NOMO-1 treated with dmso at 0.1 percent for 144 hours (cell line): ENCODE measurements around the gene MFAP1.
"Not testable (repeated sequence)": the region's sequence is repeated elsewhere in the genome, so short reads cannot be mapped to it uniquely, and the experiment has no call there.

Experiments
- DNase-seq: peaks from one replicate; lab custom pipeline; 2025; ENCODE audit not compliant: unreplicated experiment; lab: John Stamatoyannopoulos, UW

The MFAP1 gene

DNA sequence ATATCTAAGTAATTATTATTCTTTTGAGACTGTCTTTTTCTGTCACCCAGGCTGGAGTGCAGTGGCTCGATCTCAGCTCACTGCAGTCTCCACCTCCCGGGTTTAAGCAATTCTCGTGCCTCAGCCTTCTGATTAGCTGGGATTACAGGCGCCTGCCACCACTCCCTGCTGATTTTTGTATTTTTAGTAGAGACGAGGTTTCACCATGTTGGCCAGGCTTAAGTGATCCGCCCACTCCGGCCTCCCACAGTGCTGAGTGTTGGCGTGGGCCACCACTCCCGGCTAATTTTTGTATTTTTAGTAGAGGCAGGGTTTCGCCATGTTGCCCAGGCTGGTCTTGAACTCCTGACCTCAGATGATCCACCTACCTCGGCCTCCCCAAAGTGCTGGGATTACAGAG, 815 bp upstream of the MFAP1 start:
- not testable (repeated sequence) for DNase-seq

DNA sequence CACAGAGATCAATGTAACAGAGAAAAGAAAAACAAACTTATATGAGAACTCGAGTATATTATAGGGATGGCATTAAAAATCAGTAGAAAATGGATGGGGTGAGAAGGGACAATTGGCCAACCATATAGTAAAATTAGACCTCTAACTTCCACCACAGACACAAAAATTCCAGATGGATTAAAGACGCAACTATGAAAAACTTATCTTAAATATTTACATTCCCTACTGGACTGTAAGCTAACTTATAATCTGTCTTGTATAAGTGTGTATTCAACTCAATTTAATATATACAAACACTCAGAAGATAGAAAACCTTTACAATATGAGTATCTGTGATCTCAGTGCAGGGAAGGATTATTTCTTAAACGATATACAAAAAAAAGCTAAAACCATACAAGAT, 3.0 kb downstream of the MFAP1 start:
- no peak for DNase-seq

DNA sequence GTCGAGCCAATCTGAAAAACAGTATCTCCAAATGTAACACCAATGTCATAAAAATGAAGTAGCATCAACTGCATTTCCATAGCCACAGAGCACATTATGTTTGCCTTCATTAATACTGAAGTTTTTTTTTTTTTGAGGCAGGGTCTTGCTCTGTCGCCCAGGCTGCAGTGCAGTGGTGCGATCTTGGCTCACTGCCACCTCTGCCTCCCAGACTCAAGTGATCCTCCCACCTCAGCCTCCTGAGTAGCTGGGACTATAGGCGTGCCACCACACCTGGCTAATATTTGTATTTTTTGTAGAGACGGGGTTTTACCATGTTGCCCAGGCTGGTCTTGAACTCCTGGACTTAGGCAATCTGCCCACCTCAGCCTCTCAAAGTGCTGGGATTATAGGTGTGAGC, 9.4 kb downstream of the MFAP1 start:
- DNase-seq = not testable (repeated sequence)

DNA sequence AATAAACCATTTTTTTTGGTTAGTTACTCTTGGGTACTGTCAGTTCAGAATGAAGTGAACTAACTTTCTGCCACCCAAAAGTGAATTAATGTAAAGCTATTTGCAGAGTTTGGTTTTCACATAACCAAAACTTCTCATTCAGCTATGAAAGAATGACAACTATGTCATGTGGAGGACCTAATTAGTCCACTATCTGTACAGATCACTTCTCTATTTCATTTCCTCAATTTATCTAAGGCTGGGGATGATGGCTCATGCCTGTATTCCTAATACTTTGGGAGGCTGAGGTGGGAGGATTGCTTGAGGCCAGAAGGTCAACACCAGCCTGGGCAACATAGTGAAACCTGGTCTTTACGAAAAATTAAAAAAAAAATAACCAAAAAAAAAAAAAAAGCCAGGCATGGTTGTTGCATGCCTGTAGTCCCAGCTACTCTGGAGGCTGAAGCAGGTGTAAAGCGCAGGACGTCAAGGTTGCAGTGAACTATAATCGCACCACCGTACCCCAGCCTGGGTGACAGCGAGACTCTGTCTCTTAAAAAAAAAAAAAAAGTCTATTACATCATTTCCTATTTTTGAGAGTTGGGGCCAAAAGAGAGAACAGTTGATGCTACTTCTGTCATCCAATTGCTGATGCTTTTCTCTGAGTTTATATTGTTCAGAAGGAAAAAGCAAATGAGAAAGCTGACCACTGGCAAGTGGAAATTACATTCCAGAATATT, 15.4 kb downstream of the MFAP1 start:
- DNase-seq = peak; percentile 40

DNA sequence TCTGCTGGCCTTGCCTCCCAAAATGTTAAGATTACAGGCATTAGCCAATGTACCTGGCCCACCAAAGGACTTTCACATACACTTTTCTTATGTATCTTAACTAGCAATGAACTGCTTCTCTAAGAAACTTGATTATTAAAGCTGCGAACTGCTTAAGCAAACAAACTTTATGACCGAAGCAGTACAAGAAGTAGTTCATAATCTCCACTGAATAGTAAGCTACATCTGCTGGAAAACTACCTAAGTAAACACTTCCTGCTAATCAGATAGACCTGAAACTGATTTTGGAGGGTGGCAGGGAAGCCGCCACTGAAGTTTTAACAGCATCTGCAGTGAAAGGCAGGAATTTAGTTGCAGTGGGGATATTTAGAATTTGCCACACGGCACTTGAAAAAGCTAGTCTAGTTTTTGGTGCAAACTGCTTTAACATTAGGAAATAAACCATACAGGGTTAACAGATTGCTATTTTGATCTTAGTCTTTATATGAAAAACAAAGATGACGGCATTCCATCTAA, 16.0 kb downstream of the MFAP1 start:
- DNase-seq = no peak

DNA sequence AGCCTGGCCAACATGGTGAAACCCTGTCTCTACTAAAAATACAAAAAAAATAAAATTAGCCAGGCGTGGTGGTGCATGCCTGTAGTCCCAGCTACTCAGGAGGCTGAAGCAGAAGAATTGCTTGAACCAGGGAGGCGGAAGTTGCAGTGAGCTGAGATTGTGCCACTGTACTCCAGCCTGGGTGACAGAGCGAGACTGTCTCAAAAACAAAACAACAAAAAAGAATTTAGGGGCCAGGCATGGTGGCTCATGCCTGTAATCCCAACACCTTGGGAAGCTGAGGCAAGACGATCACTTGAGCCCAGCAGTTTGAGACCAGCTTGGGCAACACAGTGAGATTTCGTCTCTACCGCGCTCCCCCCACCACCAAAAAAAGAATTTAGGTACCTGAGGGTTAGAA, 21.8 kb downstream of the MFAP1 start:
- not testable (repeated sequence) for DNase-seq

DNA sequence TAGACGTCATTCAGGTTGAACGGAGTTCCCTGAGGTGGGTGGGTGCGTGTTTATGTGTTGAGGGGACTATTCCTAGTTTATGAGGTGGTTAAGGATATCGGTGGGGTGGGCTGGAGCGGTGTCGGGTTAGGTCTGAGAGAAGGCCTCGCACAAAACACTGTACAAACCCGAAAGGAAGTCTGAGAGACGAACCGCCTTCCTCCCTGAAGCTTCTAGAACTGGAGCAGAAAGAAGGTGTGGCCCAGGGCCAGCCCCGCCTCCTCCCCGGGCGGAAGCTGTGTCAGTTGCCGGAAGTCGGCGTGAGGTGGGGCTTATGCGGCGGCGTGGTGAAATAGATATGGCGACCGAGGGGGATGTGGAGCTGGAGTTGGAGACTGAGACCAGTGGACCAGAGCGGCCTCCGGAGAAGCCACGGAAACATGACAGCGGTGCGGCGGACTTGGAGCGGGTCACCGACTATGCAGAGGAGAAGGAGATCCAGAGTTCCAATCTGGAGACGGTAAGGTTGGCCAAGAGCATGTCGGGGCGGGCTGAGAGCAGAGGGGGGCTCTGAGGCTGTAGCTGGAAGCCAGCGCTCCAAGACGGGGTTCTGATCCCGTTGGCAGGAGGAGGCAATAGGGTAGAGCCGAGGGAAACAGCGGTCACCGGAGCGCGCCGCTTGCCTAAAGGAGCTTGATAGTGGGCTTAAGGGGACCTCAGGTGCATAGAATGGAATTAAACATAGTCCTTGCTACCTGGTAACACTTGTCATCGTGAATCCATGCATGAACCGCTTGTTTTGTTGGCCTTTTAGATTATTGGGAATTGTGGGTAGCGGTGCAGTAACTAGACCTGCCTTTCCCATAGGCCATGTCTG, 24.0 kb downstream of the MFAP1 start, which contains the start of gene HYPK:
TSS of gene HYPK (plus strand) at position 314 of the 856 bp plus-strand sequence. CDS start at position 338, 24 bp downstream.
- peak; percentile 90 for DNase-seq

DNA sequence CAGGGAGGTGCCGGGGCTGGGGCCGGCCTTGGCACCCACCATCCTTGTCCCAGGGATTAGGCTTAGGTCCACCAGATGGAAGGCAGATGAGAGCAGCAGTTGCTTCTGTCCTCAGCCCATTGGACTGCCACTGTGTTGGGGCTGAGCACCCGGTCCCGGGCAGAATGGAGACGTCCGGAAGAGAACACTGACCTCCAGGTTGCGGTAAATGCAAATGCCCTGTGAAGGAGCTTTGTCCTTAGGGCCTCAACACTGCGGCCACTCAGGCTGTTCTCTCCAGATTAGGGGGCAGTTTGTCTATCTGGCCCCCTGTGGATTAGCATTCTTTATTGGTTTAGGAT, 24.6 kb downstream of the MFAP1 start, which contains the start of gene SERINC4:
TSS of gene SERINC4 (minus strand) at position 276 of the 341 bp plus-strand sequence. CDS start at position 42, 234 bp downstream.
- no peak for DNase-seq

DNA sequence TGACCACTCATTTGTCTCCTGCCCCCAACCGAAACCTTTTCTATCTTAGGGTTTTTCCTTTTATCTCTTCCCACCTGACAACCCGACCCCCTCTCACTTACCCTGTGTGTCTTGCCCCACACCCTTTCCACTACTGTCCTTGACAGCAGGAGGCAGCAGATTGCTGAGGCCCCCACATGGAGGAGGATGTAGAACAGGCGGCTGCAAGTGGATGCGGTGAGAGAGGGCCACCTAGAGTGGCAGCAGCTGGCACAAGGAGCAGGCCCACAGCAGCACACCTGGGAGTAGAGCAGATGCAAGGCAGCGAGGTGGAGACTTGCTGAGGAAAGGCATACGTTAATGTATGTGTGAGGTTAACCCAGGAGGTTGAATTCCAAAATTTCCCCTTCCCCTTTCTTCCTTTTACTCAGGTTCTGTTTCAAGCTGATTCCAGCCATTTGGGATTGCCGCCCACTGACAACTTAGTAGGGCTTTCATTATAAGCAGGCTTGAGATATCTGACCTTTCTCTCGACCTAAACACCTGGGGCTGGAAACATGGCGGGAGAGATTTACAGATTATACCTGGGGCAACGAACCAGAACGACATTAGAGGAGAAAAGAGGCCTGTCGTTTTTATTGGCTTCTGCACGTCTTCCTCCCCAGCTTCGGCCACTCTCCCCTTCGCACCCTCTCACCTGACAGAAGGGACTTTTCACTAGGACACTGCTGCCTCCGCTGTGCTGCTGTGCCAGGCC, 25.1 kb downstream of the MFAP1 start:
- DNase-seq = no peak

DNA sequence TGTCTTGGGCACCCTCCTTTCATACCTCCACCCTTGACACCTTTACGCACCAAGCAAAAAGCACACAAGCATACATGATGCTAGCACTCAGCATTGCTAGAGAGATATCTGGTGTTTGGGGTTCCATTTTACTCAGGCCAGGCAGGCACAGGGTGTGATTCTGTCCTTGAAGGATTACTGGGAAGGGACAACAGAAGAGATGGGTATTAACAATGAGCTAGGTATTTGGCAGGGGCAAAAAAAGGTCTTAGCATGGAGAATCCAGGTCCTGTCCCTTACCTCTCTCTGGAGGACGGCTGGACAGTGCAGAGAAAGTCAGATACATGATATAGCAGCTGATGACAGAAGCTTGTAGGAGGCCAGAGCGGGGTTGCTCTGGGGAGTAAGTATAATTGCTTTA, 27.9 kb downstream of the MFAP1 start:
- no peak for DNase-seq

DNA sequence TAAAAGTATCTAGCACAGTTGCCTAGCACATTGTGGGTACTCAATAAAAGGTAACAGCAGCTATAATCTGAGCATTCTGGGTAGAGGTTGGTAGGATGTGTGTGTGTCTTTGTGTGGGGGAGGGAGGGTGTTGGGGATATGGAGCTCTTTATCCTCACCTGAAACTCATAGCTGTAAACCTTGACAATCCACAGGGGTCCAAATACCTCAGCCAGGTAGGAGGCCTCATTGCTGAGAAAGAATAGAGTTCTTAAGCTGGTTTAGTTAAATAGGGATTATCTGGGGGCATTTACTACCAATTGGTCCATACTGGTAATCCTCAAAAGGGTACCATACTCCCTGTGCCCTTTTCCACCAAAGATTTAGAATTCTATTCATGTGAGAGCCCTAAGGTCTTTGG, 28.5 kb downstream of the MFAP1 start:
- DNase-seq = no peak

DNA sequence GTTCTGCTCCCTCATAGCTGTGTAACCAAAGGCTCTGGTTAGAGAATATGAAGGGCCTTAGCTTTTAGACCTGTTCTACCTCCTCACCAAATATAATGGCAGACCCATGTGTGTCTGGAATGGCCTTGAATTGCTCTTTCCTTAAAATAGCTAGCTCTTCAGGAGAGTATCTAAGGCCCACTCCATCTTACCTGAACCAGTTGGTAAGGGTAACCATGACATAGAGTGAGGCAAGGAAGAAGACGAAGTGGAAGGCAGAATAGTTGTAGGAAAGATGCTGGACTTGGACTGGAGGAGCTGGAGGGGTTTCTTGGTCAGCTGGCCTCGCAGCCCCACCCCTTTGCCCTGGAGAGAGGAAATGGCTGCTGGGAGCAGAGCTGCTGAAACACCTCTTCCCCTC, 29.3 kb downstream of the MFAP1 start:
- no peak for DNase-seq

DNA sequence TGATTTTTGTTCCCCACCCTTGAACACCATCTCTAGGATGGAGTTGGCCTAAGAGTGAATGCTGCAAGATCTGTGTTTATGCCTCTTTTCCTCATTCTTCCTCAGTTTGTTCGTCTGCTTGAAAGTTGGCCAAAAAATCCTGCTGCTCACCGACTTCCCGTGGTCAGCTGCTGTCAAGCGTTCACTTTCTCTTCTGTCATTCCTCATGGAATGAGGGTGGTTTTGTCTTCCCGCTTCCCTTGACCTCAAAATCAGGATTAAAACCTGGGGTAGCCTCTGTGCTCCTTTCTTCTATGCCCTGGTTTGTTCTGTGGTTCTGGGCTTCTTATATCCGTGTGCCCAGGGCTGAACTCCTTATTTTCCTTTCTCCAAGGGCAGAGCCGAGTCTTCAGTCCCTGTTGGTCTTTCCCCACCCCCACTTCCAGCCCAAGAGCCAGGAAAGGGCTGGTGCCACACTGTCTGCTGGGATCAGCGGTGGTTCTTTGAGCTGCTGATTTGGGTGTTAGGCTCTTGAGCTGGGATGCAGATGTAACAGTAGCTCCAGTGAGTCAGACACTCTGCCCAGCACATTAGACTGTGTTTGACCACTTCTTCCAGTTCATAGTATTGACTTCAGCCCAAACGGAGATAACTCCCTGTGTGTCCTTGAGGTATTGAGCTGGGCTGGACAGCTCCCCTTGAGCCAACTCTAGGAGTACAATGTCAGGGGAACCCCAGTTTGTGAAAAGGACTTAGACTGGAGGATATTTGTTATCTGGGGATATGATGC, 30.0 kb downstream of the MFAP1 start:
- no peak for DNase-seq

DNA sequence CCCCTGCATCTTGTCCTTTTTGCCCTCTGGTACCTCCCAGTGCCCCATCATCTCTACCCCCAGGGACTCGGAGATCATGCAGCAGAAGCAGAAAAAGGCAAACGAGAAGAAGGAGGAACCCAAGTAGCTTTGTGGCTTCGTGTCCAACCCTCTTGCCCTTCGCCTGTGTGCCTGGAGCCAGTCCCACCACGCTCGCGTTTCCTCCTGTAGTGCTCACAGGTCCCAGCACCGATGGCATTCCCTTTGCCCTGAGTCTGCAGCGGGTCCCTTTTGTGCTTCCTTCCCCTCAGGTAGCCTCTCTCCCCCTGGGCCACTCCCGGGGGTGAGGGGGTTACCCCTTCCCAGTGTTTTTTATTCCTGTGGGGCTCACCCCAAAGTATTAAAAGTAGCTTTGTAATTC, 30.8 kb downstream of the MFAP1 start:
- no peak for DNase-seq

DNA sequence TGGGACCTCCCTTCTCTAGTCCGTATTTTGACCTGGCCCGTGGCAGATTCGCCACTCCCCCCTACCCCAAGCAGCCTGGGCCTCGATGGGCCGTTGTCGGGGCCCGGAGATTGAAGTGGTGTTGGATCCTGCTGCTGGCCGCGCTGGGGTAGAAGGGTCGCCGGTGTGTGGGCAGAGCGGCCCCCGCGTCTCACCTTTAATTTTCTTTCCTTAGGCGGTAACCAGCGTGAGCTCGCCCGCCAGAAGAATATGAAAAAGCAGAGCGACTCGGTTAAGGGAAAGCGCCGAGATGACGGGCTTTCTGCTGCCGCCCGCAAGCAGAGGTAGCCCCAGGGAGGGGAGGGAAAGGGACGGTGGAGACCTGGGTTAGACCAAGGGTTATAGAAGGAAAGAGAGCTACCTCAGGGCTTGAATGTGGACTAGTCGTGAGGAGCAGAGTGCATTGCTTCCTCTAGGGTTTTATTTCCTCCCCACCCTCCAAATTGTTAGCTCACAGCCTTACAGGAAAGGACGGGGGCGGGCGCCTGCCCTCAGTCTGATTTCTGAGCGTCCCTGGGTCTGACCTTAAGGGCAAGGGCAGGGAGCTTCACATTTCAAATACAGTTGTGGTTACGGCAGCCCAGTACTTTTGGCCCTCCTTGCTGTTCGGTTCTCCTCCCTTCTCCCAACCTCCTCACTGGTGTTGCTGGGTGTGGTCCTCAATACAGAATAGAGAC, 31.6 kb downstream of the MFAP1 start:
- DNase-seq = no peak

DNA sequence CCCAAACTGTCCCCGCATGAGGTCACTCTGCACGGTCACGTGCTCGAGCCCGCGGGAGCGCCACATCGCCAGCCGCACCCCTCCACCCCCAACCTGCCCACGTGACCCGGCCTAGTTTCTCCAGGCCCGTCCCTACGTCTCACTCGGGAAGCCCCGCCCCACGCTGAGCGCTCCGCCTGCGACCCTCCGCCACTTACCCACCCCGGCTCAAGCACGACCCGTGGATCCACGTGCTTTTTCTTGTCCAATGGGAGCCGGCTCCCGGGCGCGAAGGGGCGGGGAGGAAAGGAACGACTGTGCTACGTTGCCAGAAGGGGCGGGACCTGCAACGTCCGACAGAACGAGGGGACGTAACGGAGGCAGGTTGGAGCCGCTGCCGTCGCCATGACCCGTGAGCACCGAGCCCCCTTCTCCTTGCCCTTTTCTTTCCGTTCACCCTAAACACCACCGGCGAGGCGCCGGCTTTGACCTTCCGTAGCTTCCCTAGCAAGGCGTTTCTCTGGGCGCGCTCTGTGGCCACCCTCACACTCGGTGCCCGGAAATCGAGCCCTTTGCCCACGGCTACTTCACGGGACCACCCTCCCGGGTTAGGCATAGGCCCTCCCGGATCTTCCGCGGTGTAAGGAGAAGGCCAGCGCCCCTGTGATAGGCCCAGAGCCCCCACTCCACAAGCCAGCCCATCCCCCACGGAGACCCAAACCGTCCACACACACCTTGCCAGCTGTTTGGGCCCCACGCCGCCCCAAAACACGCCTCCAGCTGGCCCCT, 32.3 kb downstream of the MFAP1 start, which contains the start of gene SERF2:
TSS of gene SERF2 (plus strand) at position 328 of the 768 bp plus-strand sequence. CDS start at position 385, 57 bp downstream.
- peak; percentile 99 for DNase-seq

DNA sequence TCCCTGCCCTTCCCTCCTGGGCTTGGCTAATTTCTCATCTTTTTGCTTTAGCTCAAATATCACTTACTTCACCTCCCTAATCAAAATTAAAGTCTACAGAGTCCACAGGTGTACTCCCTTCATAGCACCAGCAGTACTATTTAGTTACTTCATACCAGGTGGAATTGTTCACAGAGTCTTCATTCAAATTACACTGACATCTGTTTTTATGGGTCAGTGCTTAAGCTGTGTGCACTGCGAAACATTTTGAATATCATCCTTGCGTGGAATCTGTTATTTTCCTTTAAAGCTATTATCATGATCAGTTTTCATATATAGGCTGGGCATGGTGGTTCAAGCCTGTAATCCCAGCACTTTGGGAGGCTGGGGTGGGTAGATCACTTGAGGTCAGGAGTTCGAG, 35.1 kb downstream of the MFAP1 start:
- no peak for DNase-seq

DNA sequence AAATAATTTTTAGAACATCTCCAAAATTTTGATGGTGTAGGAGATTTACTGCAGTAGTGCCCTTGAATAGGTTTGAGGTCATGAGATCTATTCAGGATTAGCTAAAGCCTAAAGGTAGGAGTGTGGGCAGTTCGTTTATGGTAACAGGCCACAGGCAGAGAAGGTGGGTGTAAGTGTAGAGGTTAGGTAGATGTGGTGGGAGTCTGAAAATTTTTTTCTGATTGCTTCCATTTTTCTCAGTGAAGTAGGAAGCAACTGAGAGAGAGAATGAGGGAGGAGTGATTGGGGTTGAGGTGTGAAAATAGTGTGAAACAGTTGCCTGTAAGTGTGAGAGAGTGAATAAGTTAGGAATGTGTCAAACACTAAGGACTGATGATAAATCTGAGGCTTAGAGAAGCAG, 45.5 kb downstream of the MFAP1 start:
- DNase-seq = no peak

DNA sequence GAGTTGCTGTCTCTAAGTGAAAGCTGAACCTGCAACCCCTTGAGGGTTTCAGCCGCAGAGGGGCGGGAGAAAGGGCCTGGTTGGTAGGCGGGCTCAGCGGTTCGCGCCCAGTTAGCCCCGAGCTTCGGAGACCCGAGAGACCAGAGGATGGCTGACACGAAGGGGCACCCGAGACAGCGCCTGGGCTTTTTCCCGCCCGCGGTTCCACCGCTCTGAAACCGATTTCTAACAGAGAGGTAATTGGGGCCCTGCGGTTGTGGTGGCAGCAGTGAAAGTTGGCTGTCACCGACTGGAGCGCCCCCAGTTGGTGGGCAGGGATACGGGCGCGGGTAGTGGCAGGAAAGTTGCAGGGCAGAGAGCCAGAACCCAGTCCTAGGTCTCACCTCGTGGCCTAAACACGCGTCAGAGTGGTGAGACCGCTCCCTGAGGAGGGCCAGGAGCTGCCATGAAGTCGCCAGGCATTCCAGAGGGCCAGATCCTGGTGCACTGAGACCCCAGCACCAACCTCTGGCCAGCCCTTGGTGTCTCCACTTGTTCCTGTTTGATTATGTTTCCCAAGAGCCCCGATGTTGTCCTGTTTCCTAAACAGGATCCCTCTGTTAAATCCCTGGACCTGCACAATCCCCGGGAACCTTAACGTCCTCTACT, 47.1 kb downstream of the MFAP1 start:
- peak; percentile 91 for DNase-seq
